Stimulated activated CD4-positive, alpha-beta T cell treated with anti-CD3 and anti-CD28 coated beads, Interleukin-4, amount 100 ng/mL, for 1 hour (primary cell): ENCODE data around the gene AFF2.

ENCODE experiments used
- DNase-seq: peaks from one replicate; pipeline ENCODE4 v3.0.0-alpha.2; 2020

The AFF2 gene

DNA sequence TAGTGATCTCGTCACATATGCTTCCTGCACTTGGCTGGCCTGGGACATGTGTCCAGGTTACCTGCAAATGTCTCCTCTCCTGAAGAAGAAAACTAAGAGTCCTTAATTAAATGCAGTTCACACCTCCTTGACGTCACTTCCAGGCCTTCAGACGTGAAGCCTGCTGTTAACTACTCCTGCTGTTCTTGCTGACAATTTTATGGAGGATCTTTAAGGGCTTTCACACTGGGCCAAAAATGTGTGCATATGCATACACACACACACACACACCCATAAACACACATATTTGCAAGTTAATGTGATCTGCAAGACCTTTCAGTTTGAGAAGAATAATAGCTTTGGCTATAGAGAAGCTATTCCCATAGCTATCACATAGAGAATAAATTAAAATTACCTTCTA lies 267.9 kb downstream of the AFF2 start:
- DNase-seq, result no peak

DNA sequence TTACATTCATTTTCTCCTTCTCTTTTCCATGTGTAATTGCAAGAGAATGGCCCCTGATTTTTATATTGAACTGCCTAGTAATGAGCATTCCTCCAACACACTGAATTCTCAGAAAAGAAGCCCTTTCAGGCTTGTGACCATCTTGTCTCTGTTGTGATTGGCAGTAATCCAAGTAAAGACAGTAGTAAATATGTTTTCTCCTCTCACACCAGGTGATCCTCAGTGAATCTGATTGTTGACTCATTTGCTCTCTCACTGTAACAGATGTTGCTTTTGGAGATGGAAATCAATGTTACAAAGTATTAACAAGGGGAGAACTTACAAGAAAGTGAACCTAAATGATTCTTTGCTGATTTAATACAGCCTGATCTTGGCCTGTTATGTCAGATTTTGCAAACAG lies 271.0 kb downstream of the AFF2 start:
- no peak for DNase-seq

- no peak for DNase-seq
Observed at GRCh38 chrX:148774276-148774675, 273.9 kb downstream of the AFF2 start.

- no peak for DNase-seq
Observed at GRCh38 chrX:148784137-148784536, 283.7 kb downstream of the AFF2 start.

DNA sequence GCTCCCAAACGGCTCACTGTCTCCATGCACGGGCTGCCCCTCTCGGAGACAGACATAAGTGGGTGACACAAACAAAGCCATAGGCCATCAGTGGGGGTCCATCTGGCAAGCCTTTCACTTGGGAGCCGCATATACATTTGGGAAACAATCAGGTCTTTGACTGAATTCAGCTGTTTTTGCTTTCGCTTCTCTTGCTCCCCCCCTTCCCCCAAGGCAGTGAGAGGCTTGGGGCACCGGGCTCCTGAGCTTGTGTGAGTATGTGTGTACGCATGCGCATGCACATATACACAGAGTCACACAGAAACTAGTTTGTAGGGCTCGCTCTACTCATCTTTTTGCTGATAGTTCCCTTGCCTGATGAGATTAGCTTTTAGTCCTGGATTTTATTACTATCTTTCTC lies 284.4 kb downstream of the AFF2 start:
- DNase-seq, result no peak

- no peak for DNase-seq
Observed at GRCh38 chrX:148785256-148785655, 284.8 kb downstream of the AFF2 start.

GRCh38 chrX:148788449-148788848 lies 288.0 kb downstream of the AFF2 start:
- DNase-seq, result no peak

- DNase-seq, result no peak
Observed at GRCh38 chrX:148794350-148794749, 293.9 kb downstream of the AFF2 start.

DNA sequence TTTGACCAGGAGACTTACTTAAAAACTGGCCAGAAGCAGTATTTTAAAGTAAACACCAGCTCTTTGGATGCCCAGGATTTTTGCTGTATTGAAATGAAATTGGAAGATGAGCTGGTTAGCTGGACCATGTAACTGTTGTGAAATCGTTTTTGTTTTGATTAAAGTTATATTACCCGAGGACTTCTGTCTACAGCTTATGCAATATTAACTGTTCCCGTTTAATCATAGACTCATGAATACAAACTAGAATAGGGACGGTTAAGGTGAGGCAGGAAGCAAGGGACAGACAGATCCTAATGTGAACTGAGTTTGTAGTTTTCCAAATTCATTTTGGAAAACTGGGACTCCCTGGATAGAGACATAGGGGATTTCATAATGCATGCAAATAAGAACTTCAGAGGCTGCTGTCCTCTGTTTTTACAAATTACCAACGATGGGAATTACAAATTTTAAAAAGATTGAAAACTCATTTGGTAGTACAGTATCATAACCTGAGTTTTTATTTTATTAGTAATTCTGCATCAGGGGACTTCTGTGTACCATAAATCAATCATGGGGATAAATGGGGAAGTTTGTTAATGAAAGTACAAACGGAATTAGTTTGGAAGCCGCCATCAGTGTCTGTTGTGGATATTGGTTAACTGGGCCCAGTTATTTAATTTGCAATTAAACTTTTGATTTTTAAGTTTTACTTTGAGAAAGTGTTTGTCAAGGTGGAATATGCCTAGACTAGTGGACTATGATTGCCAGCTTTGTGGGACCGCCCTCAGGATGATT lies 304.4 kb downstream of the AFF2 start:
- DNase-seq, result no peak

DNA sequence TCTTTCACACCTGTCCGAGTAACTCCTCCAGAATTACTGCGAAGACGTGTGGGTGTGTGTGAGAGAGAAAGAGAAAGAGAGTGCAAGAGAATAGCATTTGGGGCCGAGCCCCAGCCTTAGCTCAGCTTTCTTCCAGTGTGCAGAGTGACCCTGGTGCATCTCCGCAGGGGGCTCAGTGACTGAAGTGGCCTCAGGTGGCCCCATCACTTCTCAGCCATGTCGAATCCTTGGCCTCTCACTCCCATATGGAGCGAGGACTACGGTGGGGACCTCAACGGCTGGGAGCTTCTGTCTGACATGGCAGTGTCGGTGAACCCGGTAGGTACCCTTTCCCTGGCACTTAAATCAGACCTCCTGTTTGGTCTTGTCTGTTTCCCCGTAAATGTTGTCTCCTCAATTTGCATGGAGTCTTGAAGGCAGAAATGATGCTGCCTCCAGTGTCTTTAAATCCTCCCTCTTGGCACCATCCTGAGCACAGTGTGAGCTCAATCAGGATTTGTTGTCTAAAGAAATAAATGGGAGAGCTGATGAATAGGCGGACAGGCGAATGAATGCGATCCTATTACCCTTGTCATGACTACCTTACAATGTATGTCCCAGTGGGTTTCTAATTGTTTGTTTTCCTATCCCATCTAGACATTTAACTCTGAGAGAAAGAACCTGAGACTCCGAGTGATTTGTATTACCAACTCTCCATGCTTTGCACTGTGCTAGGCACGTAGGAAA lies 305.9 kb downstream of the AFF2 start:
- DNase-seq, result no peak

- no peak for DNase-seq
Observed at GRCh38 chrX:148808833-148809232, 308.4 kb downstream of the AFF2 start.

- no peak for DNase-seq
Observed at GRCh38 chrX:148811236-148811635, 310.8 kb downstream of the AFF2 start.

- DNase-seq, result no peak
Observed at GRCh38 chrX:148813422-148813821, 313.0 kb downstream of the AFF2 start.

DNA sequence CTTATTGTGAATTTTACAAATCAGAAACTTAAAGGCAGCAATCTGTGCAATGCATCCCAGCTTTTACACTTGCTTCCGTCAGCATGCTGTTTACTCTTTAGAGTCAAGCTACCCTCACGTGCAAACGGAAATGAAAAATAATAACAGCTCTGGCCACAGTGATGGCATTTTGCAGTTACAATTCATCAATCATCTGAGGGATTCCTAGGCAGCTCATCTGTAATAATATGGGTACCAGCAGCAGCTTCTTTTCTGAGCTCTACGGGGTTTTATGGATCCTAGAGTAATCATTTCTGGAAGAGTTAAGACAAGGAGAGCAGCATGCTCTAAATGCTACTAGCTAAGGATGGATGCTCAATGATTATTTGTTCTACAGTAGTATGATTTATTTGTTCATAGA lies 313.6 kb downstream of the AFF2 start:
- DNase-seq, result no peak

GRCh38 chrX:148815218-148815961 lies 315.0 kb downstream of the AFF2 start:
- no peak for DNase-seq

GRCh38 chrX:148823986-148824385 lies 323.6 kb downstream of the AFF2 start:
- DNase-seq, result no peak

GRCh38 chrX:148825696-148826095 lies 325.3 kb downstream of the AFF2 start:
- no peak for DNase-seq

GRCh38 chrX:148836741-148837140 lies 336.3 kb downstream of the AFF2 start:
- no peak for DNase-seq

GRCh38 chrX:148850631-148851030 lies 350.2 kb downstream of the AFF2 start:
- no peak for DNase-seq

DNA sequence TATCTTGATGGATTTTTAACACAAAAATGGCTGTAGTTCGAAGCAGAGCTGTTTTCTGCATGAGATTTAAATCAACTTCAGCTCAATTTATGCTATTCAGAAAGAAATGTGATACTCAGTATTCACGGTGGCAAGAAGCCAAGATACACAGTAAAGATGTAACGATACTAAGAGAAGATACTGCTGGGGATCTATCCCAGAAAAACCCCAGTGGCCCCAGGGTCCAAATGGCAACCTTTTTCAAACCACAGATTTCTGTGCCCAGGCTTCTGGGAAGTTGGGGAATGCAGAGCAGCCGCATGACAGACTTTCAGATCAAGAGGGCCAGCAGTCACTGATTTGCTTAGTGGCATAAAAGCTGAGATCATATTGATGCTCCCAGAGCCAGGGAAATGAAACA lies 353.9 kb downstream of the AFF2 start:
- DNase-seq, result no peak

GRCh38 chrX:148856505-148856904 lies 356.1 kb downstream of the AFF2 start:
- DNase-seq, result no peak

DNA sequence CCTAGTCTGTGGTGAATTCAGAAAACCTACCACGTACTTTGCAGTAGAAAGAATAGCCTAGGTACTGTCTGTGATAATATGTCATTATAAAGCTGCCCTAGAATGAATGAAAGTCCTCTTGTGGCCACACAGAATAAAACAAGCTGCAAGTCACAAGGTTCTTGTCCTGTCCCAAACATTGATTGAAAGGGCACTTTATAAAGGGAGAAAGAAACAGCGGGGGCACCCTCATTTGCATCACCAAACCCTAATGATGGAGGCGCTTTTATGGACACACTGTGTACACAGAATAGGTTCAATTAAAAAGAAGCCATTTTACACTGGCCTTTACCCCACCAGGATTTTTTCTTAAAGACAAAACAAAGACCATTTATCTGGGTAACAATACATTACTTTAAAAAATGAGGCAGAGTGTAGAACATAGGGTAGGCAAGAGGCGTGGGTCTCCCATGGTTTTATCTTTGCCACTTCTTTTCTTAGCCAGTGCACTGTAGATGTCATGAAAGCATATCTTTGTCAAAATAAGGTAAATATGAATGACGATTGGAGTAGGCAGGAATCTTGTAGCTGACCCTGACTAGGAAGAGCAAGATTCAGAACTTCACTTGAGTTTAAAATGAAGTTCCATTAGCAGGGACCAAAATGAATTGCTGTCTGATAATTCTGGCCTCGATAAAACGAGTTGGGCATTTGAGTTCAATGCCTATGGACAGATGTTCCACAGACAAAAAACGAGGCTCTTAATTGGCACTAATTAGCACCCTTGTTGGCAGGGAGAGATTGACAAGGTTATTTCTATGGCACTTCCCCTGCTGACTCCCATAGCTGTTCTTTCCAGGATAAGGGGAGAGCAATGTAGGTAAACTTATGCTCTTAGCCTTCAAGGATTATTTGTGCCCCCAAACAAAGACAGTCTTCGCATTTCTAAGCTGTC lies 365.1 kb downstream of the AFF2 start:
- no peak for DNase-seq

- DNase-seq, result no peak
Observed at GRCh38 chrX:148867596-148867995, 367.2 kb downstream of the AFF2 start.
